HUES48 (cell line): Measurements from ENCODE around the gene THADA.

Source experiments
- H3K27ac ChIP-seq: one replicate; pipeline ENCODE4 v1.7.0; 2013; ENCODE audit warnings: low read depth, low read length, inconsistent platforms
- H3K27me3 ChIP-seq: 2 replicates; pipeline ENCODE4 v1.6.1; 2013; ENCODE audit warnings: mild to moderate bottlenecking, low read length; ENCODE audit not compliant: control insufficient read depth, insufficient read depth
- H3K36me3 ChIP-seq: 2 replicates; pipeline ENCODE4 v1.6.1; 2013; ENCODE audit warnings: low read length; ENCODE audit not compliant: control insufficient read depth, insufficient read depth
- H3K4me1 ChIP-seq: 2 replicates; pipeline ENCODE4 v1.6.1; 2013; ENCODE audit warnings: mild to moderate bottlenecking, low read length; ENCODE audit not compliant: control insufficient read depth, insufficient read depth
- H3K4me3 ChIP-seq: 2 replicates; pipeline ENCODE4 v1.5.1; 2013; ENCODE audit warnings: mild to moderate bottlenecking, low read depth, low read length
- H3K9ac ChIP-seq: 2 replicates; pipeline ENCODE4 v1.6.1; 2013; ENCODE audit warnings: mild to moderate bottlenecking, low read depth, low read length, moderate library complexity
- H3K9me3 ChIP-seq: 2 replicates; pipeline ENCODE4 v1.6.1; 2013; ENCODE audit warnings: low read length; ENCODE audit not compliant: control insufficient read depth, insufficient read depth

Gene THADA

GRCh38 chr2:43520919-43521318, 74.9 kb downstream of the THADA start:
- Histone ChIP-seq H3K36me3 (no peaks in the 10 kb centered on the region), H3K9ac (no peak overlapping the region), H3K4me1 (peaks cover 15% of the 10 kb centered on the region), H3K27ac (no peak overlapping the region), H3K9me3 (no peaks in the 10 kb centered on the region), H3K4me3 (no peak overlapping the region), H3K27me3 (no peaks in the 10 kb centered on the region)

- Histone ChIP-seq H3K4me3 (no peak overlapping the region), H3K9ac (no peak overlapping the region), H3K27ac (peak overlapping the region; percentile 50), H3K36me3 (no peaks in the 10 kb centered on the region), H3K27me3 (no peaks in the 10 kb centered on the region), H3K4me1 (peaks cover 15% of the 10 kb centered on the region), H3K9me3 (no peaks in the 10 kb centered on the region)
Measured at GRCh38 chr2:43519643-43520221, 76.1 kb downstream of the THADA start.

GRCh38 chr2:43518718-43519117, 77.1 kb downstream of the THADA start:
- Histone ChIP-seq H3K9ac (no peak overlapping the region), H3K36me3 (no peaks in the 10 kb centered on the region), H3K27ac (no peak overlapping the region), H3K4me1 (peaks cover 15% of the 10 kb centered on the region), H3K9me3 (no peaks in the 10 kb centered on the region), H3K27me3 (no peaks in the 10 kb centered on the region), H3K4me3 (no peak overlapping the region)

DNA sequence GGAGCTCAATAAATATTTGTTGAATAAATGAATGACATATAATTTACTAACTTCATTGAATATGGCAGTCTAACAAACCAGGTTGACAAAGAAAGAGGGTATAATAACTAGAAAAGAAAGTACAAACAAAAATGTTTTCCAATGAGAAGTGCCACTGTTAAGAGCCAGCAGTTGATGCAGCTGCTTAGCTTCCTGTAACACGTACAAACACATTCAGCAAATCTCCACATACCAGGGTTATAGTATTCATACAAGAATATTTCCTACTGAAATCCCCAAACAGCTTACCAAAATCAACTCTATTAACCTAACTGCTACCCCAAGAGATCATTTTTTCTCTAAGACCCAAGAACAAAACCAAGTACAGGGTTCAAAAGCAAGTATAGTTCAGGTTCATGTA, 77.7 kb downstream of the THADA start:
- Histone ChIP-seq H3K9me3 (no peaks in the 10 kb centered on the region), H3K27me3 (no peaks in the 10 kb centered on the region), H3K27ac (no peak overlapping the region), H3K9ac (no peak overlapping the region), H3K4me3 (no peak overlapping the region), H3K4me1 (peaks cover 15% of the 10 kb centered on the region), H3K36me3 (no peaks in the 10 kb centered on the region)

- Histone ChIP-seq H3K4me3 (no peak overlapping the region), H3K4me1 (peaks cover 15% of the 10 kb centered on the region), H3K36me3 (no peaks in the 10 kb centered on the region), H3K27me3 (no peaks in the 10 kb centered on the region), H3K9me3 (no peaks in the 10 kb centered on the region), H3K9ac (no peak overlapping the region), H3K27ac (no peak overlapping the region)
Measured at GRCh38 chr2:43515807-43516497, 79.9 kb downstream of the THADA start.

- no peaks in the 10 kb centered on the region for H3K9me3 ChIP-seq
- no peak overlapping the region for H3K9ac ChIP-seq
- no peaks in the 10 kb centered on the region for H3K27me3 ChIP-seq
- H3K4me1 ChIP-seq, result peaks cover 15% of the 10 kb centered on the region
- no peak overlapping the region for H3K27ac ChIP-seq
- H3K4me3 ChIP-seq, result no peak overlapping the region
- no peaks in the 10 kb centered on the region for H3K36me3 ChIP-seq
Measured at GRCh38 chr2:43515248-43515647, 80.6 kb downstream of the THADA start.

DNA sequence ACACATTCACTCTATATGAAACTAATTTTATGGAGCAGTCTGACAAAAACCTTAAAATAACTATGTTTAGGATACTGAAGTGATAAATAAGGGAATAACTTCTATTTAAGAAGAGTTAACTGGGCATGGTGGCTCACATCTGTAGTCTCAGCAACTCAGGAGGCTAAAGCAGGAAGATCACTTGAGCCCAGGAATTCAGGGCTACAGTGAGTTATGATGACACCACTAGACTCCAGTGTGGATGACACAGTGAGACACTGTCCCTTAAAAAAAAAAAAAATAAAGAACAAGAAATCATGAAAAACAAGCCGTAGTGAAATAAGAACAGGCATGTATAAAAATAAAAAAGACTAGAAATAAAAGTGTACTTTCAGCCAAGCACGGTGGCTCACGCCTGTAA, 82.0 kb downstream of the THADA start:
- Histone ChIP-seq H3K27me3 (no peaks in the 10 kb centered on the region), H3K27ac (no peak overlapping the region), H3K4me1 (0 out of 2 replicates have a peak, but pooled peaks cover 6% of the 10 kb centered on the region), H3K9ac (no peak overlapping the region), H3K4me3 (no peak overlapping the region), H3K36me3 (no peaks in the 10 kb centered on the region), H3K9me3 (no peaks in the 10 kb centered on the region)

DNA sequence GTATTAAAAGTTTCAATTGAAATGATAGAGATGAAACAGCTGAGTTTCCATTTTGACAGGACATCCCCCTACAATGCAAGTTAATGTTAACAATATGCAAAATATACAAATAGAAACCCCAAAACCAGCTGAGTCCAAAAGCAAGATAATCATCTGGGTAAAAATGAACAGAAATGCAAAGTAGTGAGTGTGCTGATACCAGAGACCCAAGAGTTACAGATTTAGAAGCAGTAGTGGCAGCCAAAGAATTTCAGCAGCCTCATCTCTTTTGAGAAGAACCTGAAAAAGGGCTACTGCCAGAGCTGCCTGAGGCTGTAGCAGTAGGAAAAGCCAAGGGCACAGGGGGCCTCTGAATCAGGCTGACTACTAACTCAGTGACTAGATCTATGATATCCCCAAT, 82.6 kb downstream of the THADA start:
- no peaks in the 10 kb centered on the region for H3K27me3 ChIP-seq
- H3K9ac ChIP-seq, result no peak overlapping the region
- no peak overlapping the region for H3K27ac ChIP-seq
- no peak overlapping the region for H3K4me3 ChIP-seq
- H3K36me3 ChIP-seq, result peaks cover 1% of the 10 kb centered on the region; the same call in 1 of the 2 replicates
- 0 out of 2 replicates have a peak, but pooled peaks cover 6% of the 10 kb centered on the region for H3K4me1 ChIP-seq
- no peaks in the 10 kb centered on the region for H3K9me3 ChIP-seq

DNA sequence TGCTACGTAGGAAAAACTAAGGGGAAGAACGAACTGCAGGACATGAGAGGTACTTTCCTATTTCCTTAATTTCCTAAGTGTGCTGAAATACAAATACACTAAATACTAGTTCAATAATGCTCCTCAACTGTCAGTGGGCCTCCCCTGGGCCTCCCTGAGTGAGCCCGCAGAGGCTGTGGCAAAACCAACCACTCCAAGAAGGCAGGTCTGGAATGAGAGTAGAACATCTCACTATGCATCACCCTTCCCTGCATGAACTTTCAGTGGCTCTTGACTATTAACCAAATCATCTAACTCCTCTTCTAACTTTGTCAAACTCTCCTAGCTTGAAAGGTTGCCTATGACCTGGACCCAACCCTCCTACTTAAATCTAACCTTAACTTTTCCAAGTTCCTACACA, 84.6 kb downstream of the THADA start:
- Histone ChIP-seq H3K9me3 (no peaks in the 10 kb centered on the region), H3K4me1 (no peaks in the 10 kb centered on the region), H3K27ac (no peak overlapping the region), H3K4me3 (no peak overlapping the region), H3K27me3 (no peaks in the 10 kb centered on the region), H3K36me3 (peaks cover 5% of the 10 kb centered on the region; the same call in 1 of the 2 replicates), H3K9ac (no peak overlapping the region)

DNA sequence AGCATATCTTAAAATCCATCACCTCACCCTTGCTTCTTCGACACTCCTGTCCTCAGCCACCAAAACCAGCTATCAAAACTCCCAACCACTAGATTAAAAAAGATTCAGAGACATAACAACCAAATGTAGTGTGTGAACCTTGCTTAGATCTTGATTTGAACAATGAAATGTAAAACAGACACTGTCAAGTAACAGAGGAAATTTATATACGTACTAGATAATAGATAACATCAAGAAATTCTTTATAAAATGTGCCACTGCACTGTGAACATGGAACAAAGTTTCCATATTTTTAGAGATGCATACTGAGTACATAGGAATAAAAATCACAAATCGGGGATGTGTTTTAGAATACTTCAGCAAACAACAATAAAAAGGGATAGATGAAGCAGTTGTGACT, 86.0 kb downstream of the THADA start:
- Histone ChIP-seq H3K9me3 (no peaks in the 10 kb centered on the region), H3K4me1 (no peaks in the 10 kb centered on the region), H3K36me3 (peaks cover 8% of the 10 kb centered on the region; the same call in 1 of the 2 replicates), H3K27me3 (no peaks in the 10 kb centered on the region), H3K27ac (no peak overlapping the region), H3K4me3 (no peak overlapping the region), H3K9ac (no peak overlapping the region)

GRCh38 chr2:43508209-43508608, 87.6 kb downstream of the THADA start:
- no peaks in the 10 kb centered on the region for H3K9me3 ChIP-seq
- peaks cover 15% of the 10 kb centered on the region; the same call in 1 of the 2 replicates for H3K36me3 ChIP-seq
- no peak overlapping the region for H3K27ac ChIP-seq
- no peaks in the 10 kb centered on the region for H3K4me1 ChIP-seq
- H3K4me3 ChIP-seq, result no peak overlapping the region
- H3K27me3 ChIP-seq, result no peaks in the 10 kb centered on the region
- no peak overlapping the region for H3K9ac ChIP-seq
